ENCODE data around the gene ATXN1.

The ATXN1 gene

DNA sequence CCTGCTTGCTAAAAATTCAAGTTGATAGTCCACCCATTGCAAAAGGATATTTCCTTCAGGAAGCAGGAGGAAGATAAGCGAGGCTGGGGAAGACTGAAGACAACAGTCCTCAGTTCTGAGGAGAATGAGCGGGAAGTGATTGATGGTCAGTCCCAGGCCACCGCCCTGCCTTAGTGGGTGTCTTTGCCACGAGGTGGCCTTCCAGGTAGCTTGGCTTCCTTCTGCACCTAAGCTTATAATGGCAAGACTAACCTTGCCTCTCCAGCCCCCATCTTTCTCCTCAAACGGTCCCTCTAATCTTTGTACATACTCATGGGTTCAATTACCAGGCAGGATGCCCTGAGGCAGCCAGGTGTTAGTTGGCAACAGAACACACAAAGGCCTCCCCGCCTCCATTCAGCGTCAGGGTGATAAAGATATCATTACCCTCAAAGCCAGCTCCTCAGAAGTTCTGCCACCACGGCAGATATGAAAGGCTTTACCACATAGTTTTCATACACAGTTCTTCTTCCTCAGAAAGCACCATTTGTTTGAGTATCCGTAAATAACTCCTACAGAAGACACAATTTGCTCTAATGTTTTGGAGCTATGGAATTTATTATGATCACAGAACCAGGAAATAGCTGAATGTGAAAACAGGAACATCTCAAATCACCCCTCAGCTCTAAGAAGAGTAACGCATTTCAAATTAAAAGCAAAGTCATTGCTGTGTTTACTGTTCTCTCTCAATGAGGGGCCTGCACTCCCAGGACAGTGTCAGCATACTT is 249.4 kb downstream of the ATXN1 start:
- Mint-ChIP-seq H3K27ac (no peak overlapping the region), H3K27me3 (ENCODE audit: low read depth, poor library complexity) (no peaks in the 10 kb centered on the region), H3K9me3 (no peaks in the 10 kb centered on the region), H3K4me3 (no peak overlapping the region), H3K36me3 (ENCODE audit: low read depth) (no peaks in the 10 kb centered on the region), H3K4me1 (peaks cover 49% of the 10 kb centered on the region)
- DNase-seq, result no peak
- TF ChIP-seq CTCF (IDR thresholded peaks at IDR 0.05), result no peak

DNA sequence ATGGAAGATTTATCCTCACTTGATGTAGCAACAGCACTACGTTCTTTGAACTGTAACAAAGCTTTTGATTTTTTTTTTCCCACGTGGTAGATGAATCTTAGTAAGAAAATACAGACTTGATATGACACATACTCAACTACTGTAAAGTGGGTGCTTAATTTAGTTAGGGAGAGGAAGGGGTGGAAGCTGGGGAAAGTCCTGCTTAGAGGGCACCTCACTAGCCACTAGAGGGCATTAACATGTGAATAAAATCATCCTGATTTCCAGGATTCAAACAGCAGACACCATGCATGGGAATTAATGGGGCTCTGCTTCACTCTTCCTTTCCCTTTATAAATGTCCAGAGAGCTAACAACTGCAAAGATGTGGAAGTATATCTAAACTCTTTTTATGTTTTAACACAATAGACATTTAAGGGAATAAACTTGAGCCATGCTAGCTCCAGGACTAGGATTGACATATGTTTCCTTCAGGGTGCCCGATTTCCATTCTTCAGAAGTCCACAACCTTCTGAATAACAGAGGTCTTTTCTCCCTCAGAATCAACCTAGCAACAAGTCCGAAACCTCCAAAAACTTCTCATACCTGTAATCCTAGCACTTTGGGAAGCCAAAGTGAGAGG is 250.1 kb downstream of the ATXN1 start:
- DNase-seq, result no peak
- Mint-ChIP-seq H3K9me3 (no peaks in the 10 kb centered on the region), H3K4me3 (no peak overlapping the region), H3K27me3 (ENCODE audit: low read depth, poor library complexity) (no peaks in the 10 kb centered on the region), H3K36me3 (ENCODE audit: low read depth) (no peaks in the 10 kb centered on the region), H3K27ac (no peak overlapping the region), H3K4me1 (peaks cover 46% of the 10 kb centered on the region)
- peak; percentile 45 for TF ChIP-seq CTCF (IDR thresholded peaks at IDR 0.05)

DNA sequence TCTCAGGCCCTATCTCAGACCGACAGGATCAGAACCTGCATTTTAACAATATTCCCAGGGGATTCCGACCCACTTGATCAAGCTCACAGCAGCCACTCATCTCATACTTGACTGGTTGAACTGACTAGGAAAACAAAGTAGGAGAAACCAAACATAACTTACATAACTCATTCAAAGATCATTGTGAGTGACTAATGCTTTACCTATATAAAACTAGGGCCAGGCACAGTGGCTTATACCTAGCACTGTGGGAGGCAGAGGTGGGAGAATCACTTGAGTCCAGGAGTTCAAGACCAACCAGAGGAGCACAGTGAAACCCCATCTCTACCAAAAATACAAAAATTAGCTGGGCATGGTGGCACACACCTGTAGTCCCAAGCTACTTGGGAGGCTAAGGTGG is 251.0 kb downstream of the ATXN1 start:
- no peak for TF ChIP-seq CTCF (IDR thresholded peaks at IDR 0.05)
- DNase-seq, result no peak
- Mint-ChIP-seq H3K36me3 (ENCODE audit: low read depth) (no peaks in the 10 kb centered on the region), H3K27me3 (ENCODE audit: low read depth, poor library complexity) (no peaks in the 10 kb centered on the region), H3K27ac (no peak overlapping the region), H3K4me1 (peaks cover 42% of the 10 kb centered on the region), H3K9me3 (no peaks in the 10 kb centered on the region), H3K4me3 (no peak overlapping the region)

GRCh38 chr6:16508959-16509358 is 252.3 kb downstream of the ATXN1 start:
- Mint-ChIP-seq H3K27me3 (ENCODE audit: low read depth, poor library complexity) (no peaks in the 10 kb centered on the region), H3K9me3 (no peaks in the 10 kb centered on the region), H3K4me3 (no peak overlapping the region), H3K27ac (no peak overlapping the region), H3K4me1 (peaks cover 40% of the 10 kb centered on the region), H3K36me3 (ENCODE audit: low read depth) (no peaks in the 10 kb centered on the region)
- DNase-seq, result no peak
- TF ChIP-seq CTCF (IDR thresholded peaks at IDR 0.05), result no peak

GRCh38 chr6:16505711-16506357 is 255.4 kb downstream of the ATXN1 start:
- Mint-ChIP-seq H3K27ac (no peak overlapping the region), H3K4me1 (peaks cover 8% of the 10 kb centered on the region), H3K36me3 (ENCODE audit: low read depth) (no peaks in the 10 kb centered on the region), H3K4me3 (no peak overlapping the region), H3K27me3 (ENCODE audit: low read depth, poor library complexity) (no peaks in the 10 kb centered on the region), H3K9me3 (no peaks in the 10 kb centered on the region)
- TF ChIP-seq CTCF (IDR thresholded peaks at IDR 0.05), result no peak
- DNase-seq, result no peak
